GM10266 (cell line): ENCODE data around the gene SORCS2.

ENCODE experiments used
- DNase-seq: peaks from one replicate; pipeline ENCODE4 v3.0.0; 2012; ENCODE audit errors: extremely low spot score
- TF ChIP-seq, protein P1 (sequence below): IDR thresholded peaks from 2 replicates; pipeline ENCODE4 v1.5.1; 2012; ENCODE audit warnings: mild to moderate bottlenecking, low read depth; ENCODE audit not compliant: control insufficient read depth, insufficient read depth; ENCODE audit errors: missing control alignments

The SORCS2 gene

DNA sequence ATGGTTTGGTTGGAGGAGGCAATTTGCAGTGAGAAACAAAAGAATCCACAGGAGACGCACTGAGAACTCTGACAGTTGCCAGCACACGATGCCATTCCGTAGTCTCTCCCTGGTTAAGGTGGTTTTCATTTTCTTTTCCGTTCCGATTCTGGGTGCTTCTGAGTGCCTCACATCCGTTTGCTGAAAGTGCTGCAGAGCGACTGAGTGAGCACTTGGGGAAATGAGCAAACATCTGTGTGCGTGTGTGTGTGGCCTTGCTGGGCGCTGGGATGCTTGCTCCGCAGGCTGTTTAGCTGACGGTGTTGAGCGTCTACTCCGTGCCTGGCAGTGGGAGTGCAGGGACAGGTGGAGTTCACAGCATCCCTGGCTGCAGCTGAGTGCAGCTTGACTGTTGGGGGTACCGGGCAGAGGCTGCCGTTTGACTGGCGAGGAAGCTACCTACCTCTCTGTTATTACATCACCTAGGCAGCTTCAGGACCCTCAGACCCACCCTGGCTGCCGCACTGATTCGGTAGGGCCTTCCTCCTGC, 49.3 kb downstream of the SORCS2 start:
- TF ChIP-seq, protein P1, sequence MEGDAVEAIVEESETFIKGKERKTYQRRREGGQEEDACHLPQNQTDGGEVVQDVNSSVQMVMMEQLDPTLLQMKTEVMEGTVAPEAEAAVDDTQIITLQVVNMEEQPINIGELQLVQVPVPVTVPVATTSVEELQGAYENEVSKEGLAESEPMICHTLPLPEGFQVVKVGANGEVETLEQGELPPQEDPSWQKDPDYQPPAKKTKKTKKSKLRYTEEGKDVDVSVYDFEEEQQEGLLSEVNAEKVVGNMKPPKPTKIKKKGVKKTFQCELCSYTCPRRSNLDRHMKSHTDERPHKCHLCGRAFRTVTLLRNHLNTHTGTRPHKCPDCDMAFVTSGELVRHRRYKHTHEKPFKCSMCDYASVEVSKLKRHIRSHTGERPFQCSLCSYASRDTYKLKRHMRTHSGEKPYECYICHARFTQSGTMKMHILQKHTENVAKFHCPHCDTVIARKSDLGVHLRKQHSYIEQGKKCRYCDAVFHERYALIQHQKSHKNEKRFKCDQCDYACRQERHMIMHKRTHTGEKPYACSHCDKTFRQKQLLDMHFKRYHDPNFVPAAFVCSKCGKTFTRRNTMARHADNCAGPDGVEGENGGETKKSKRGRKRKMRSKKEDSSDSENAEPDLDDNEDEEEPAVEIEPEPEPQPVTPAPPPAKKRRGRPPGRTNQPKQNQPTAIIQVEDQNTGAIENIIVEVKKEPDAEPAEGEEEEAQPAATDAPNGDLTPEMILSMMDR = no peak
- DNase-seq = no peak

DNA sequence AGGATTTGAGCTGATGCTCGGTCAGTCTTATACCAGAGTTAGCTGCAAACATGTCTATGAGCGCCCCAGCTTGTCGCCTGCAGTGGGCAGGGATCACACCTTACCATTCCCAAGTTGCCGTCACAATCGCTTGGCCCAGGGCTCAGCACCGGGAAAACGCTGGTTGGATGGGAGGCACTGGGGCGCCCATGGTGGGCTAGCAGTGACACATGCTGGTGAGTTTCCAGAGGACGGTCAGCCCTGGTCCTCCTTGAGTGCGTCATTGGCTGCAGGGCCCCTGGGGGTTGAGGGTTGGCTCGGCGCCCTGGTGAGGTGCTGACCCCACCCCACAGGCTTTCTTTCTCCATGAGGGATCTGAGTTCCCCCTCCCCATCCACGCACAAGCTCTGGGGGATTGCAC, 50.4 kb downstream of the SORCS2 start:
- no peak for DNase-seq
- TF ChIP-seq, protein P1 = no peak

DNA sequence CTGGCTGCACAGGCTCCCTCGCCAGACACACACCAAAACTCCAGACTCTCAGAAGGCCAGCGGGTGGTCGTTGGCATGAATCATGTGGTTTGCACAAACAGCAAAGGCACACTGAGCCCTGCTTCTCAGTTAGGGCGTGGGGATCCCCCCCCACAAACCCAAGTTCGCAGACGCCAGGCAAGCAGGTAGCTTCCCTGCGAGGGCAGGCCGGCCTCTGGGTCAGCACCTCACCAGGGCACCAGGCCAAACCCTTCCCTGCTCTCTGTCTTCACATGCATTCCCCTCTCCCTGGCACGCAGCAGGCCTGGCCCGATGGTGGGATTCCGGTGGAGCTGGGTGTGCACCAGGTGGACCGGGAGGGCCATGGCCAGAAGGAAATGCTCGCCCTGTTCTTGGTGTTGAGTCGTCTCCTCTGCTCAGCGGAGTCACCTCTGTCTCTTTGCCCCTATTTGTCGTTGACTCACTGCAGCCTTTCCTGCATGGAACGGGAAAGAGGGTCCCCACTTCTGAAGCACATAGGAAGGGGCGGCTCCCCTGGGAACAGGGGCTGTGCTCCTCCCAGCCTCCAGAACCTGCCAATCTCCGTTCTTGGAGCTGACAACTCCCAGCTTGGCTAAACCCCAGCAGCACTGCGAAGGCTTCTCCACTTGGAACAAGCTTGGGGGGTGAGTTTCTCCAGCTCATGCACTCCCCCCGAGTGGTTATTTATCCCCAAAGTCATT, 51.4 kb downstream of the SORCS2 start:
- TF ChIP-seq, protein P1 = no peak
- no peak for DNase-seq

DNA sequence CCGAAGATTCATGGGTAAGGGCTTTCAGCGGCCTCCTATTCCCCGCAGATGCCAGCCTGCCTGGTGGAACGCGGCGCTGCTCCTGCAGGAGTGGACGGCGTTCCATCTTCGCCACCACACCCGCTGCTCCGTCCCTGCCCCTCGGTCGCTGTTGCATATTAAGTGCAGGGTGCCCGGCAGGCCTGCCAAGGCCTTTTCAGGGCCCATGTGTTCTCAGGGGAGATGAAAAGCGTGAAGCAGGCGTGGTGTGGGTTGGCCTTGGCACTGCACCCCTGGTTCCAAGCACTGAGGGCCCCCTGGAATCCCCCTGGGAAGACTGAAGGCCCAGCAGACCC, 52.0 kb downstream of the SORCS2 start:
- TF ChIP-seq, protein P1 = no peak
- DNase-seq = no peak

DNA sequence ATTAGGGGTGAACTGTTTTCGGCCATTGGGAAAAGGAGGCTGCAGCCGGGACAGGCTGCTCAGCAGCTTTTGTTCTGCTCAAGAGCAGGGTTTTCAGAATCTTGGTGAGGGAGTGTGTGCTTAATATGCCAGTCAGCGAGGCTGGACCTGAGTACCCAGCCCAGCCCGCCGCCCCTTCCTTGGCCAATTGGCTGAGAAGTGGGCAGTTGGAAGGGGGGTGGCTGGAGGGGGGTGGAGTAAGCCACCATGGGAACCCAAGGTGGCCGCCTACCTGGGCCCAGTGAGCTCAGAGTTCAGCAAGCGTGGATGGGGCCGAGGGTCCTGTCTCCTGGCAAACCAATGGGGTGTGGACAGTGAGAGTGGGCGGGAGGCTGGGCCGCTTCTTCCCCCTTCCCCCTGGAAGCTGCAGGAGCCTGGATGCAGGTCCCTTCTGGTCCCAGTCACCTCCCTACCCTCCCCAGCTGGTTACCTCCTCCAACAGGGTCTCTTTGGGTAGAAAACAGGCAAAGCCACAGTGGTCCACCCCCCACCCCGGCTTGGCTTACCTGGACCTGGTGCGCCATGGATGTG, 52.5 kb downstream of the SORCS2 start:
- DNase-seq = no peak
- TF ChIP-seq, protein P1 = no peak

DNA sequence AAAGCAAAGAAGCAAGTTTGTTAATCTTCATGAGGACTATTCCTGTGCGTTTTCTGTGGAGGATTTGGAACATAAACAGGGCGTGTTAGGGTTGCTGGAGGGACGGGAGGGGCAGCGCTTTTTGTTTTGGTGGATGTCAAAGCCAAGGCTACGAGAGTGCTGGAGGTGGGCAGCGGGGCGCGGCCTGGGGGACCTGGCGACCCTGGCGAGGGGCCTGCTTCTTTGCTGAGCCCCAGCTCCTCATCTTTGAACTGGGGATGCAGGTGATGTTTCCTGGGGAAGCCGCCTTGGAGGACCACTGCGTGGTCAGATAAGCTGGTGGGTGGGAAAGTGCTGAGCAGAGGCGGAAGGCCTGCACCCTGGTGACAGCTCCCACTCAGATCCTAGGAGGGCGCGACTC, 55.2 kb downstream of the SORCS2 start:
- DNase-seq = no peak
- TF ChIP-seq, protein P1 = no peak

DNA sequence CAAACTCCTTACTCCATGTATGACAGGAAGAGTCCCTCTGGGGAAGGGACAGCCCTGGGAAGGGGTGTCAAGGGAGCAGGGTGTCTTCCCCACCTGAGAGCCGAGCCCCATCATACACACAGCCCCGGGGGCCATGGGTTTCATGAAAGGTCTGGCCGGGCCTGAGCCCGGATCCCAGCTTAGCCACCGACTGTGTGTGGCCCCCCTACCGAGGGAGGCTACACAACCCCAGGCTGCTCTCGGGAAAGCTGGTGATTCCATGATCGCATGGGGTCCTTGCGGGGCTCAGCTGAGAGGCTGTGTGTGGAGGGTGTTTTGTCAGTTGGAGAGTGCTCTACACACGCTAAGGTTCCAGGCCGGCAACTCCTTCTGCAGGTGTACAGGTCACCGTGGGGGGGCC, 55.6 kb downstream of the SORCS2 start:
- DNase-seq = no peak
- TF ChIP-seq, protein P1 = no peak
